Epithelial cell of esophagus (primary cell): ENCODE measurements around the gene SH3RF1.

Experiments used
- DNase-seq: peaks from one replicate; pipeline ENCODE4 v3.0.0; 2010; ENCODE audit warnings: low read depth
- H3K4me3 ChIP-seq: 2 replicates; pipeline ENCODE4 v1.5.1; 2011; ENCODE audit warnings: mild to moderate bottlenecking, low read length, control low read depth
- CTCF ChIP-seq: IDR thresholded peaks from 2 replicates; pipeline ENCODE4 v1.5.1; 2011; ENCODE audit warnings: low read depth, mild to moderate bottlenecking, low read length, control low read depth, inconsistent platforms; ENCODE audit not compliant: insufficient read depth; ENCODE audit errors: missing control alignments

The SH3RF1 gene

GRCh38 chr4:169274033-169274432 is 3.3 kb upstream of the SH3RF1 start:
- no peak for DNase-seq
- H3K4me3 ChIP-seq = no peak overlapping the region
- TF ChIP-seq CTCF = no peak

GRCh38 chr4:169272265-169272886 is 1.6 kb upstream of the SH3RF1 start:
- DNase-seq = peak; percentile 61
- no peak overlapping the region for H3K4me3 ChIP-seq

GRCh38 chr4:169271692-169272007 is 894 bp upstream of the SH3RF1 start:
- no peak for DNase-seq
- H3K4me3 ChIP-seq = peak overlapping the region; percentile 80
- TF ChIP-seq CTCF = no peak

More at GRCh38 chr4:169272265-169272886, 1.6 kb upstream of the SH3RF1 start:
- no peak for TF ChIP-seq CTCF

GRCh38 chr4:169269916-169270809 is 593 bp downstream of the SH3RF1 start:
- H3K4me3 ChIP-seq = peak overlapping the region; percentile 80
- peak; percentile 72 for DNase-seq
- no peak for TF ChIP-seq CTCF

- peak overlapping the region; percentile 80 for H3K4me3 ChIP-seq
- peak; percentile 41 for DNase-seq
- TF ChIP-seq CTCF = no peak
These were observed 1.6 kb downstream of the SH3RF1 start for GRCh38 chr4:169268951-169269760.

- no peak overlapping the region for H3K4me3 ChIP-seq
- TF ChIP-seq CTCF = no peak
- no peak for DNase-seq
These were observed 3.7 kb downstream of the SH3RF1 start for GRCh38 chr4:169267070-169267469.
